DMS 273 (cell line): ENCODE results near the gene PDE7B.
"Not testable (repeated sequence)": the region's sequence is repeated elsewhere in the genome, so short reads cannot be mapped to it uniquely, and the experiment has no call there.

Experiments
- DNase-seq: peaks from one replicate; lab custom pipeline; 2025; ENCODE audit not compliant: unreplicated experiment; lab: John Stamatoyannopoulos, UW

Gene PDE7B

DNA sequence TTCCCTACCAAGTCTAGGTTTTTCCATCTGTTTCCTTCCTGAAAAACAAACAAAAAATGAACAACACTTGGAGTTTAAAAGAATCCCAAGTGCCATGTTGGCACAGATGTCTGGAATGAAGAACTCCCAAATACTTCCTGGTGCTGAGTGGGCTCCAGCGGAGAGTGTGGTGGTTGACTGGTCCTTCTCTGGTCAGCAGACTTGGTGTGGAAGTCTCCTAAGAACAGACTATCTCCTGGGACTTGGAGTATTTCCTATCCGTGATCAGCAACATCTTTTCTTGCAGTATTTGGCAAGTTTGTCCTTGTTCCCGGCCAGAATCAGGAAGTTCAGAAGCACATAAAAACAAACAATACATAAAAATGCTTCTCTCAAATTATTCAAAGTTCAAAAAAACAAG, 244.5 kb downstream of the PDE7B start:
- no peak for DNase-seq

DNA sequence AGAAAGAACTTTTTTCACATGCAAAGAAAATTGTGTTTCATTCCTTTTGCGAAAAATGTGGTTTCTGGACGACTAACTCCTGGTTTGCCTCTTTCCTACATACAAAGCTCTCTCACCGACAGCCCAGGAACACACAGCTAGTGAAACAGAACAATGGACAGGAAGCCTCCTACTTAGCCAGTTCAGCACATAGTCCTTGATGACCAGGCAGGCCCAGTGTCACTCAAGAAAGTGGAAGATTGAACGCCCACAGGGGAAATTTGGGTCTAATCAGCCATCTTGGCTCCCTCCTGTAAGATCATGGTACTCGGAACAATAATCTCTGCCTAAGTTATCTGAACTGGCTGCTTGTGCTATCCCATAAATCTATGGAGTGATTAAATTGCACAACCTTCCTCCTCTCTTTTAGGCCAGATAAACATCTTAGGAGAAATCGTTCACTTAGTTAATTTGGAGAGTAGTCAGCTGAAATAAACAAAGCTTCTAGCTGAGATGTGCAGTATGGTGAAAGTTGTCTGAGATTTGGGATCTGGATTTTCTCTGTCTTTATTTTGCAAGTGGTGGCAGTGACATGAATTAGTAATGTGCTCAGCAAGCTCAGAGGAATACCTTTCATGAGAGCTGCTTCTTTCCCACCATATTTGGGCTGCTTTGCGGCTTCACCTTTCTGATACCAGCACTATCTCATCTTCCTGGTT, 251.6 kb downstream of the PDE7B start:
- no peak for DNase-seq

DNA sequence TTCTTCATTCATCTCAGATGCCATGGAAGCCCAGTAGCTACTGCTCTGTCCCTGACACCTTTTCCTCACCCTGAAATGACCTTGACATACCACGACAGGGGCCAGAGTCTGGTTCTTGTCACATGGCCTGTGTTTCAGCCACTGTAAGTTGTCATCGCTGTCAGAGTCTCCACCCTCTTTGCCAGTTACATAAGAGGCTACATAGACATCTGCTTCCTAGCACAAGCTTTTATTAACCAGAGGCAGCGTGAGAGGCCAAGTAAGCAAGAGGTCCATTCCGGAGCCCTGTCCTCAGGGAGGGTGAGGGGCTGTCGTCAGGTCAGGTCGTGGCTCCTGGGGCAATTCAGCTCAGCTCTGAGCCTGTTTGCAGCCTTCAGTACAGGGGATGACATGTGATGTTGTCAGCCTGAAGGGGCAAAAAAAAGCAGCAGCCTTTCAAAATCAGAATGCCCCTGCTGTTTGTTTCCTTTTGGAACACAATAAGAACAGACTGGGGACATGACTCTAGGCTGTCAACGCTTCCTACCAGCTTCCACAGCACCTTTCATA, 252.3 kb downstream of the PDE7B start:
- no peak for DNase-seq

DNA sequence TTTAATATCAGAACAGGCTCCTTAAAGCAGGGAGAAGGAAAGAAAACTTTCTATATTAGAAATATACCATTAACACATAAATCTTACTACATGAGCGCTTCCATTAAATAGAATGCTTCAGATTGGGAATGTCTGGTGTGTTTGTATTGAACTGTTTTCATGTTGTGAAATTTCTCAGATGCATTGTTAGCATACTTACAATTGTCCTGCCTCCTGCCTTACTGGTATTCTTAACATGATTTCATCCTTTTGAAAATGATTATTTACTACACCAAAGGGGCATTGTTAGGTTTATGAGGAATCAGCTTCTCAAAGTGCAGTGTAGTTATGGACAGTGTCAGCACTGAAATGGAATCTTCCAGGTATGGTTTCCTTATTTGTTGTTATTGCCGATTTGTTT, 253.1 kb downstream of the PDE7B start:
- DNase-seq = no peak

- DNase-seq = not testable (repeated sequence)
Observed at GRCh38 chr6:136105797-136106196, 254.3 kb downstream of the PDE7B start.

DNA sequence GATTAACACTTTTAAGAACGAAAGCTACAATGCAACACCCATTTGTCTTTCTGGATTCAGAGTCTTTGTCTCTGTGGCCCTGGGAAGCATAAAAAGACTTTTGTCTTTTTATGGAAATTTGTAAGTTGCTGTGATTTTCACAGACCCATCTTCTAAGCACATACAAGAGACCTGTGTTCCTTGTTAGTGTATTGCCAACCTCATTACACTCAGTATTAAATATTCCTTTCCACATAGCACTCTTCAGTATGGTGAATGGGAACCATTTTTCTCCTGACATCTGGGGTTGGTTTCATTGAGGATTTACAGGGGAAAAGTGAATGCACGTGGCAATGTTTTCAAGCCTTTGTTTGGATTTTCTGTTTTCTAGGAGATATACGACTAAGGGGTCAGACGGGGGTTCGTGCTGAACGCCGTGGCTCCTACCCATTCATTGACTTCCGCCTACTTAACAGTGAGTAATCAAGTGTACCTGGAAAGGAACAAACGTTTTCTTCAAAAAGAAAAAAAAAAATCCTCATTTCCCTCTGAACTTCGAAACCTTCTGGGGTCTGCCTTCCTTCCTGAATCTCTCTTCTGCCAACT, 257.0 kb downstream of the PDE7B start:
- DNase-seq = no peak

DNA sequence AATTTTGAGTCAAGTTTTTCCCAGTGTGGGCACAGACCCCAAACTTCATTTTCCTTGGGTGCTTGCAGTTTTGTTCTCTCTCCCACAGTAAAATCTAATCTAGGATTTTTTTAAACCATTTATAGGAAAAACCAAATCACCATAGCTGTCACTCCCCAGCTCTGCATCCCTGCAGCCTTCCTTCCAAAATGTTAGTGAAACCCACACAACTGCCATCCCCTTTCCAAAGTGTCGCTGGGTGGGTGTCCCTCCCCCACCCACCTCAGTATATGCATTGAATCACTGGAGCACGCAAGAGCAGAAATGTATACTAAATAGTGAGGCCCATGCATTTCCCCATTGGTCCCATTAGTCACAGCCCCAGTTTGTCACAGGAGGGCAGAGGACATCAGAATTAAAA, 260.3 kb downstream of the PDE7B start:
- DNase-seq = no peak

DNA sequence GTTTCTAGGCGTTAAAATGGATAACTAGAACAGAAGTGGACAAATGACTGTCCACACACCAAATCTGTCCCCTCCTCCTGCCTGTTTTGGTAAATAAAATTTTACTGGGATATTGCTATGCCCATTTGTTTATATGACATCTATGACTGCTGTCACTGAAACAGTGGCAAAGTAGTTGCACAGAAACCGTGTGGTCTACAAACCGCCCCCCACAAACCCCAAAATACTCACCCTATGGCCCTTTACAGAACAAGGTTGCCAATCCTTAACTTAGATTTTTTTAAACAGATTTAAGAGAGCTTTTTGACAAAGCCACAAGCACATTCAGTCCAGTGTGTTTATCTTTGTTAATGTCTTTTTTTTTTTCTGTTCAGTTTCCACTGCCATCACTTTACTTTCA, 260.8 kb downstream of the PDE7B start:
- no peak for DNase-seq

GRCh38 chr6:136113736-136114173, 262.3 kb downstream of the PDE7B start:
- peak; percentile 85 for DNase-seq

GRCh38 chr6:136114661-136115060, 263.2 kb downstream of the PDE7B start:
- DNase-seq = no peak

- no peak for DNase-seq
Observed at GRCh38 chr6:136115941-136116340, 264.4 kb downstream of the PDE7B start.

DNA sequence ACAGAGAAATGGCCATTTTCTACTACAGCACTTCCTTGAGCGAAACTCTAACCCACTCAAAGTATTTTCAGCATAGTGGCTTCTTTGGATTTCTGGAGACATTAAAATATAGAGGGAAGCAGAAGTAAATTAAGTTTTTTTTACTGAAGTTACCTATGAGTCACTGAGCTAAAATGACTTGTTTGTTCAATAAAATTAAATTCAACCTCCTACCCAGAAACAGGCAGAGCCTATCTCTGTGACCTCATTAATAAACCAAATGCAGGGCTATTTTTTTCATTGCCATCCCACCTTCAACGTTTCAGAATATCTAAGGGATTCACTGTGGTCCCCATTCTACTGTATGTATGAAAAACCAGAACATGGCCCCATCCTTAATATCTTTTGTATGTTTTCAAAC, 265.6 kb downstream of the PDE7B start:
- no peak for DNase-seq

DNA sequence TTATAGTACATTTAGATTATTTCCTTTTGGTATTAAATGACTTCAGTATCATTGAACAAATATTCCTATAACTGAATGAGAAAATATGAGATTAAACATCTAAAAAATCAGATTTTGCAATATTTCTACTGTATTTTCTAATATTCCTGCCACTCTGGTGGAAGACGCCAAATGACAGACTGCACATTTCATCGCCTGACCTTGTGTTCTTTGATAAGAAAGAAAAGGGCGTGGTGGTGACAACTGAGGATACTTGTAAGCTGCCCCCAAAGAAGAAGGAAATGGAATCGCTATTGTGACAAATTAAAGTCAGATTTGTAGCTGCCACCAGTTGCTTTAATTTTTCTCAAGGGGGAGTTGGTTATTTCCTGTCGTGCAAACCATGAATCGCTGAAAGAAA, 267.3 kb downstream of the PDE7B start:
- DNase-seq = no peak

GRCh38 chr6:136123468-136123867, 272.0 kb downstream of the PDE7B start:
- DNase-seq = no peak

GRCh38 chr6:136125585-136125984, 274.1 kb downstream of the PDE7B start:
- DNase-seq = no peak

DNA sequence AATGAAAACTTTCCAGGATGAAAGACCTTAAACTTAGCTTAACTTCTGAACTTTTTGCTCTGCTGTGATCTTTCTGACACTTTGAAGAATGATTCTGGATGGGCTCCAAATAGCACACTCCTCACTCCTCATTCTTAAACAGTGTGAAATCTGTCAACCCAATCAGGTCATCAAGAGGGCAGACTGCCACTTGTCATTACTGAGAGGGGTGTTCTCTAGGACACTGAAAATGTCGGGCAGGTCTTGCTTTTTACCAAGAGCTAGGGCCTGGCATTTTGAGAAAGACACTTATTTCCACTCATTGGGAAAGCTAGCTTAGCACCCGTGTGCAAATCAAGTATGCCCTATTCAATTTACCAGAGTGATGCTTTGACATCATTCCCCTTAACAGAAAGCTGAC, 276.4 kb downstream of the PDE7B start:
- DNase-seq = no peak

DNA sequence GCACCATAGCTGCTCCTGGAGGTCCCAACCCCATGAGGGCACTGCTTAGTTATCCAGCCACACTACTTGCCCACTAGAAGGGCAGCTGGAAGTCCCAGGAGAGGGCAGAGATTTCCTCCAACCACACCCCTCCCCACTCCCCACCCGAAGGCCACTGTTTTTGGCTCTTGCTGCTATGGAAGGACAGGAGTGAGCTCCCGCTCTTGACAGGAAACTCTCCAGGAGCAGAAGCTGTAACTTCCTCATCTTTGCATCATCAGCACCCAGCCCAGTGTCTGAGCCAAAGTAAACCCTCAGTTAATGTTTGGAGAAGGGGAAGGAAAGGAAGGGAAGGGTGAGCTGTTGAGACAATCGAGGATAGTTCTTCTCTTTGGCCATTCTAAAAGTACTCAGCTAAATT, 277.9 kb downstream of the PDE7B start:
- DNase-seq = no peak

DNA sequence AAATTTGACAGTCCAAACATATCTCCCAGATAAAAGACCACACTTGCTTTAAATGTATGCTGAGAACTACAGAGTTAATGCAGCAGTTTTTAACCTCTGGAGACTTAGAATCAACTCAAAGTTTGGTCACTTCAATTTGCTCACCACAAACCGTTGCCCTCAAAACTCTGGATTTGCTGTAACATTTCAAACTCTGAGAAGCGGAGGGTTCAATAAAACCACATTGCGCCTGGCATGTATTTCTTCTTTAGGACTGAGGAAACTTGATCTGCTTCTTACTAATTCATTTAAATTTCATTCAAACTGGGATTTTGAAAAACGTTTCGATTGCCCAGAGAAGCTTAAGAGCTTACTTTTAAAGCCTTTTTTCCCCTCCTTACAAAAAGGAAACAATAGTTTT, 282.8 kb downstream of the PDE7B start:
- no peak for DNase-seq

DNA sequence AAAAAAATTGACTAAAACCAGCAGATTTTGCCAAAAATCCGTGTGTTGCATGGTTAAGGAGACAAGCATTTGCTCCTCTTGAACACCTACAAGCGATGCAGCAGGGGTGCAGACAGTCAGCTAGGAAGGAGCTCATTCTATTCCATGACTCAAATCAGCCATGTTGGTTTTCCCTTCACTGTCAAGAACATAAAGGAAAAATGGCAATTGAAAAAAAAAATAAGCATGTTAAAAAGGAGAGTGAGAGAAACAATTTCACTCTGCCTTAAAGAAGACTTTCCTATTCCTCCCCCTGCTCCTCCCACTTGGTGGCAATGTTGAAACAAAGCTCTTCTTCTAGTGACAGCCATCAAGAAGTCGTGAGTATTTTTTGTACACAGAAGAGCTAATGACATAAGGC, 283.2 kb downstream of the PDE7B start:
- DNase-seq = no peak

GRCh38 chr6:136136274-136136673, 284.8 kb downstream of the PDE7B start:
- no peak for DNase-seq

DNA sequence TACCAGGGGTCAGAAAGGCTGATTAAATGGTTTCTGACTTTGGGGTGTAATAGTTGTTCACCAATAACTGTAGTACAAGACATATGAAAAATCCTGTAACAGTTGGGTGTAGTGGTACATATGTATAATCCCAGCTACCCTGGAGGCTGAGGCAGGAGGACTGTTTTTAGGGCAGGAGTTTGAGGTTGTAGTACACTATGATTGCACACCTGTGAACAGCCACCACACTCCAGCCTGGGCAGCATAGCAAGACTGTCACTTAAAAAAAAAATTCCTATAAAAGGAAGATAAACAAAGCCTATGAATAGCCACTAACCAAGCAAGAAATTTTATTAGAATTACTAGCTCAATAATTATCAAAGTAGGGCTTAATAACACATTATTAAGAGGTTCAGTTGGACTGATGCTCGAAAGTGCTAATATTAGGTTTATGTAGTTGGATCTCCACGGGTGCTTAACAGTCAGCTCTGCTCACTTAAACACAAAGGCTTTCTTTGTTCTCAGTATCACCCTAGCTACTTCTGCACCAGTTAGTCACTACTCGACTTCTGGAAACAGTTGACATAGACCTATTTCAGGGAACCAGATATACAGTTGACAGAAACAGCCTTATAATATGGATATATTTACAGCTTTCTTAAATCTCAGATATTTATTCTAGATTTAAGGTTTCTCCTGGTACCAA, 285.6 kb downstream of the PDE7B start:
- DNase-seq = no peak

DNA sequence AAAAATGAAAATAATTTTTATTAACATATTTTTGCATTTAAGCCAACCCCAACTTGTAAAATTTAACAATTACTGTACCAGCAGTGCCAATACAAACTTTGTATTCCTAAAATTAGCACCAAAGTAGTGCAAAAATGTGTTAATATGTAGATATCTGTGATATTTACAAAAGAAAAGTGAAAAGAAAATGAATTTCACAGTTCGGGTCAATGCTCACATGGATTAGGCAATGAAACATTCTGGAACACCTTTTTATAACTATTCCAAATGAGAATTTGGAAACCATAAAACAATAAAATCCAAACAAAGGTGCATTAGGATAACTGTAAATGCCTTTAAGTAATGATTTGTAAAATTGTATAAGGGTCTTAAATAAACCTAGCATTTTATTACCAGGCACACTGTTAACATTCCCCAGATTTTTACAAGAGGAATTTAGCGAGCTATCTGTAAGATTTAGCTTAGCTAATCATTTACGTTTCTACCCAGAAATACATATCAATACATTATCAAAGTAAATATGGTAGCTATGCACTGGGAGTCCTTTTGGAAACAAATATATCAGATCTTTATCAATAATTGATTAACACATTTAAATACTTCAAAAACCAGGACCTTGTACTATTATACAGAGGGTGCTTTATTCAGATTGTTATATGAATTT, 286.4 kb downstream of the PDE7B start:
- DNase-seq = no peak
